ENCODE measurements around the gene MAP3K21. TPM values are rescaled to one million over a fixed set of nuclear protein-coding genes. Genes with fewer than 3 reads are reported as not detected.

The MAP3K21 gene
- total and polyA plus RNA-seq, 10 donors, result 0.38 to 4.6 (median 1.1) TPM

GRCh38 chr1:233432916-233433315, 105.4 kb downstream of the MAP3K21 start:
- no peaks in the 10 kb centered on the region for H3K36me3 ChIP-seq
- H3K9me3 ChIP-seq, result no peaks in the 10 kb centered on the region
- H3K27ac ChIP-seq, result no peak overlapping the region
- WGBS, 5 donors, result 42 to 71% (median 65%) methylated on average over 1 of the region's 1 CpG
- DNase-seq, result no peak
- H3K27me3 ChIP-seq (replicated peaks in 1 of 7), result peaks cover 0 to 11% (median 0%) of the 10 kb centered on the region in 7 donors
- intact Hi-C loops (cut with DNase I; ENCODE audit: low total_unique reads), result no loop called here
- H3K4me1 ChIP-seq, result no peaks in the 10 kb centered on the region
- no peak for TF ChIP-seq CTCF (IDR thresholded peaks at IDR 0.05 in 8 of 11, conservative IDR thresholded peaks at IDR 0.05 in 3 of 11)
- TF ChIP-seq POLR2A (IDR thresholded peaks at IDR 0.05), result no peak
- no peak for TF ChIP-seq POLR2AphosphoS5 (IDR thresholded peaks at IDR 0.05)
- no peak overlapping the region for H3K4me3 ChIP-seq

- no peak overlapping the region for H3K4me3 ChIP-seq
- TF ChIP-seq POLR2A (IDR thresholded peaks at IDR 0.05) (no peak), CTCF (IDR thresholded peaks at IDR 0.05 in 8 of 11, conservative IDR thresholded peaks at IDR 0.05 in 3 of 11) (no peak), POLR2AphosphoS5 (IDR thresholded peaks at IDR 0.05) (no peak)
- DNase-seq, result no peak
- H3K4me1 ChIP-seq, result no peaks in the 10 kb centered on the region
- H3K36me3 ChIP-seq, result no peaks in the 10 kb centered on the region
- peaks cover 0 to 11% (median 0%) of the 10 kb centered on the region in 7 donors for H3K27me3 ChIP-seq (replicated peaks in 1 of 7)
- H3K27ac ChIP-seq, result no peak overlapping the region
- intact Hi-C loops (cut with DNase I; ENCODE audit: low total_unique reads), result no loop called here
- 50 to 76% (median 62%) methylated on average over 4 of the region's 4 CpGs for WGBS, 5 donors
- H3K9me3 ChIP-seq, result no peaks in the 10 kb centered on the region
These were observed 106.1 kb downstream of the MAP3K21 start for GRCh38 chr1:233433436-233434210.

Other genes starting within 250 kb of the MAP3K21 start
- 10 to 100 TPM; 14.2 to 26.5 (median 20.2) TPM for gene PCNX2, start 32.0 kb upstream of the MAP3K21 start, total RNA-seq
- 10 to 100 TPM in 1 of 3 donors, 1 to 10 TPM in 2; 4.0 to 11.4 (median 4.4) TPM for gene PCNX2, start 32.0 kb upstream of the MAP3K21 start, polyA plus RNA-seq

All from spleen (tissue), 11 donors.